SK-N-SH (cell line): ENCODE results near the gene SHCBP1L. TPM values are rescaled to one million over a fixed set of nuclear protein-coding genes. Genes with fewer than 3 reads are reported as not detected.

Experiments
- CTCF ChIA-PET: fragments of 300-600, 350-600 bp; formaldehyde crosslinking; extraction: SDS; loops from one replicate; lab custom pipeline; 2021; lab: Yijun Ruan, JAX
- POLR2A ChIA-PET: fragments of 350-600 bp; sonication (Branson Sonifier 250); formaldehyde crosslinking; extraction: SDS; loops from one replicate; lab custom pipeline; 2020; ENCODE audit warnings: antibody characterized with exemption, inconsistent platforms; lab: Yijun Ruan, JAX
- DNase-seq: peaks from one replicate; pipeline ENCODE4 v3.0.0; 2012
- H2AFZ ChIP-seq: fragments of 200-600 bp; sonication (generic); 2 replicates; pipeline ENCODE4 v1.8.1; 2016; ENCODE audit warnings: antibody characterized with exemption, mild to moderate bottlenecking, low read depth
- H3F3A ChIP-seq: fragments of 200-600 bp; sonication (generic); replicated peaks from 2 replicates; pipeline ENCODE3; 2016; ENCODE audit warnings: antibody characterized with exemption, mild to moderate bottlenecking; ENCODE audit not compliant: insufficient read depth
- H3K27ac ChIP-seq, 2 experiments: fragments of 200-500 bp in 1 of 2; fragments of 200-600 bp in 1 of 2; sonication (Bioruptor generic) in 1 of 2; sonication (generic), shearing (Covaris generic) in 1 of 2; 2 replicates each; pipeline versions ENCODE4 v1.5.1 to v1.6.1; 2014 to 2016; ENCODE audit warnings: low read depth in 2 of 2, inconsistent platforms in 1 of 2, low read length in 1 of 2, mild to moderate bottlenecking in 1 of 2, mixed read lengths in 1 of 2
- H3K27me3 ChIP-seq: fragments of 200-600 bp; sonication (generic), shearing (Covaris generic); 2 replicates; pipeline ENCODE4 v1.6.1; 2016; ENCODE audit warnings: mixed run types; ENCODE audit not compliant: insufficient read depth
- H3K36me3 ChIP-seq, 2 experiments: fragments of 200-500 bp in 1 of 2; fragments of 200-600 bp in 1 of 2; sonication (Bioruptor generic) in 1 of 2; sonication (generic) in 1 of 2; replicated peaks in 1 of 2; 2 replicates each; pipeline versions ENCODE3 to v1.5.1; 2014 to 2016; ENCODE audit warnings: low read length in 1 of 2, mild to moderate bottlenecking in 1 of 2; ENCODE audit not compliant: insufficient read depth in 2 of 2, control insufficient read depth in 1 of 2
- H3K4me1 ChIP-seq, 2 experiments: fragments of 200-500 bp in 1 of 2; fragments of 200-600 bp in 1 of 2; sonication (Bioruptor generic) in 1 of 2; sonication (generic), shearing (Covaris generic) in 1 of 2; 2 replicates each; pipeline versions ENCODE4 v1.5.1 to v1.6.1; 2014 to 2016; ENCODE audit warnings: low read depth in 1 of 2, low read length in 1 of 2, mixed run types in 1 of 2; ENCODE audit not compliant: insufficient read depth in 2 of 2, control insufficient read depth in 1 of 2
- H3K4me2 ChIP-seq: fragments of 200-600 bp; sonication (generic), shearing (Covaris generic); 2 replicates; pipeline ENCODE4 v1.6.1; 2017; ENCODE audit warnings: mixed run types
- H3K4me3 ChIP-seq, 2 experiments: fragments of 200-500 bp in 1 of 2; fragments of 200-600 bp in 1 of 2; sonication (Bioruptor generic) in 1 of 2; sonication (generic), shearing (Covaris generic) in 1 of 2; 2 replicates each; pipeline versions ENCODE4 v1.5.1 to v1.8.1; 2014 to 2016; ENCODE audit warnings: low read depth in 2 of 2, inconsistent platforms in 1 of 2, low read length in 1 of 2, mild to moderate bottlenecking in 1 of 2, mixed read lengths in 1 of 2, moderate library complexity in 1 of 2
- H3K79me2 ChIP-seq: fragments of 200-600 bp; sonication (generic); 2 replicates; pipeline ENCODE4 v1.8.1; 2017; ENCODE audit warnings: mild to moderate bottlenecking; ENCODE audit not compliant: insufficient read depth
- H3K9ac ChIP-seq: fragments of 200-600 bp; sonication (generic); 2 replicates; pipeline ENCODE4 v1.6.1; 2017; ENCODE audit warnings: mixed run types
- H3K9me2 ChIP-seq: fragments of 200-600 bp; sonication (generic); 2 replicates; pipeline ENCODE4 v1.6.1; 2017; ENCODE audit warnings: mixed run types
- H3K9me3 ChIP-seq: fragments of 200-600 bp; sonication (generic); 2 replicates; pipeline ENCODE4 v1.6.1; 2017; ENCODE audit warnings: mixed run types, mild to moderate bottlenecking, moderate library complexity
- H4K20me1 ChIP-seq: fragments of 200-600 bp; sonication (generic); 2 replicates; pipeline ENCODE4 v1.6.1; 2017; ENCODE audit warnings: mild to moderate bottlenecking, mixed run types; ENCODE audit not compliant: insufficient read depth
- CHD2 ChIP-seq: fragments of 150-350 bp; IDR thresholded peaks from 2 replicates; pipeline ENCODE4 v1.6.1; 2018; ENCODE audit warnings: low read length; ENCODE audit not compliant: partially characterized antibody
- CTCF ChIP-seq: fragments of 200-600 bp; sonication (generic); IDR thresholded peaks from 2 replicates; pipeline ENCODE4 v1.6.1; 2017; ENCODE audit warnings: antibody characterized with exemption, mild to moderate bottlenecking, moderate library complexity
- EZH2phosphoT487 ChIP-seq: fragments of 200-600 bp; sonication (generic); IDR thresholded peaks from 2 replicates; pipeline ENCODE4 v1.6.1; 2017; ENCODE audit warnings: low read depth, mixed run types, mild to moderate bottlenecking, antibody characterized with exemption, moderate library complexity, borderline replicate concordance
- FOSL2 ChIP-seq: IDR thresholded peaks from 2 replicates; pipeline ENCODE4 v1.4.0; 2012; ENCODE audit warnings: low read depth, mild to moderate bottlenecking, moderate library complexity, borderline replicate concordance
- FOXJ3 ChIP-seq: sonication (generic); formaldehyde crosslinking; IDR thresholded peaks from 2 replicates; pipeline ENCODE4 v1.5.1; 2020; ENCODE audit warnings: mild to moderate bottlenecking, missing genetic modification reagents
- IRF3 ChIP-seq: fragments of 150-350 bp; IDR thresholded peaks from 2 replicates; pipeline ENCODE4 v1.6.1; 2016; ENCODE audit warnings: mild to moderate bottlenecking, low read depth, low read length
- MEF2A ChIP-seq: IDR thresholded peaks from 2 replicates; pipeline ENCODE4 v1.4.0; 2012; ENCODE audit warnings: low read depth, borderline replicate concordance
- MXI1 ChIP-seq: IDR thresholded peaks from 2 replicates; pipeline ENCODE4 v1.6.1; 2012; ENCODE audit warnings: mild to moderate bottlenecking, low read depth, low read length, improper control_type of control experiment
- NFIC ChIP-seq: IDR thresholded peaks from 2 replicates; pipeline ENCODE4 v1.4.0; 2012; ENCODE audit warnings: borderline replicate concordance
- NRF1 ChIP-seq: IDR thresholded peaks from 2 replicates; pipeline ENCODE4 v1.6.1; 2012; ENCODE audit warnings: low read depth, mild to moderate bottlenecking, low read length
- POLR2AphosphoS5 ChIP-seq: IDR thresholded peaks from 2 replicates; pipeline ENCODE4 v1.6.1; 2012; ENCODE audit warnings: low read depth, low read length
- RFX5 ChIP-seq: IDR thresholded peaks from 2 replicates; pipeline ENCODE4 v1.6.1; 2012; ENCODE audit warnings: mild to moderate bottlenecking, improper control_type of control experiment, low read length
- SIN3A ChIP-seq: IDR thresholded peaks from 2 replicates; pipeline ENCODE4 v1.6.1; 2012; ENCODE audit warnings: low read depth, mild to moderate bottlenecking, low read length, moderate library complexity, borderline replicate concordance
- TAF1 ChIP-seq: IDR thresholded peaks from 2 replicates; pipeline ENCODE4 v1.6.1; 2012; ENCODE audit warnings: low read depth, mild to moderate bottlenecking, low read length, moderate library complexity, borderline replicate concordance
- TCF12 ChIP-seq: IDR thresholded peaks from 2 replicates; pipeline ENCODE4 v1.4.0; 2012
- TEAD4 ChIP-seq: IDR thresholded peaks from 2 replicates; pipeline ENCODE4 v1.4.0; 2012; ENCODE audit warnings: mild to moderate bottlenecking, borderline replicate concordance; ENCODE audit not compliant: insufficient read depth
- USF2 ChIP-seq: fragments of 150-350 bp; IDR thresholded peaks from 2 replicates; pipeline ENCODE4 v1.6.1; 2017; ENCODE audit warnings: antibody characterized with exemption, low read length, low read depth, borderline replicate concordance
- ZBTB33 ChIP-seq: IDR thresholded peaks from 2 replicates; pipeline ENCODE4 v1.4.0; 2012; ENCODE audit warnings: low read depth, borderline replicate concordance
- WGBS: methylation state at CpG from one replicate; pipeline ENCODE4 v1.1.6; 2017; ENCODE audit warnings: low lambda C conversion rate; 5-methylcytosine and 5-hydroxymethylcytosine counted together
- polyA plus RNA-seq, 3 experiments: library from polyadenylated mRNA; depleted of rRNA; stranded (reverse); fragments of >200 nt; gene quantifications; 2 replicates each; pipeline ENCODE4 v1.2.3, GENCODE V29; 2012
- TF ChIP-seq, protein P1 (sequence below): IDR thresholded peaks from 2 replicates; pipeline ENCODE4 v1.4.0; 2012; ENCODE audit warnings: low read depth
- TF ChIP-seq, protein P2 (sequence below): IDR thresholded peaks from 2 replicates; pipeline ENCODE4; 2012

Gene SHCBP1L
- polyA plus RNA-seq, 1 of the 3 experiments (the other 2 are of a cell fraction), result not detected

DNA sequence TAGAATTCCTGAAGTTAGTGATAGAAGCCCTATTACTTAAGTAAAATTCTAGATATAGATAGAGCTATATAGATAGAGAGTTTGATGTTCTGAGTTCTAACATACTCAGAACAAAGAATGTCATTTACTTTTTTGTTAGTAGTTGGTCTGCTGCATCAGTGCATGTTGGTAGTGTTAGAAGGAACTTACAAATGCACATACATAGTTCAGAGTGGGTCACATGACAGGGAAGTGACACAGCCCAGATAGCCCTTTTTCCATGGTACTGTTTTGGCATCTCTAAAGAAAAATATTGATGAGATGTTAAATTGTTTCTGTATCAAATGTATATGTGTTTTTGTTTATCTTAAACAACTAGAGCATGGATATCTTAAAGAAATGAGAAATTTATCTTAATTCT lies 68.1 kb downstream of the SHCBP1L start (continued):
- TF ChIP-seq USF2 (no peak), FOSL2 (no peak), TEAD4 (no peak), RFX5 (no peak), TAF1 (no peak), EZH2phosphoT487 (no peak)

- TF ChIP-seq CTCF (no peak), ZBTB33 (no peak), NRF1 (no peak), MEF2A (no peak), CHD2 (no peak), FOSL2 (no peak), EZH2phosphoT487 (no peak), IRF3 (no peak), TCF12 (no peak), NFIC (no peak), TEAD4 (no peak), USF2 (no peak), POLR2AphosphoS5 (no peak), SIN3A (no peak), RFX5 (no peak), MXI1 (no peak), FOXJ3 (CRISPR knock-in tag) (no peak)
- TF ChIP-seq, protein P1, sequence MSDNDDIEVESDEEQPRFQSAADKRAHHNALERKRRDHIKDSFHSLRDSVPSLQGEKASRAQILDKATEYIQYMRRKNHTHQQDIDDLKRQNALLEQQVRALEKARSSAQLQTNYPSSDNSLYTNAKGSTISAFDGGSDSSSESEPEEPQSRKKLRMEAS, result no peak
- TF ChIP-seq, protein P2, sequence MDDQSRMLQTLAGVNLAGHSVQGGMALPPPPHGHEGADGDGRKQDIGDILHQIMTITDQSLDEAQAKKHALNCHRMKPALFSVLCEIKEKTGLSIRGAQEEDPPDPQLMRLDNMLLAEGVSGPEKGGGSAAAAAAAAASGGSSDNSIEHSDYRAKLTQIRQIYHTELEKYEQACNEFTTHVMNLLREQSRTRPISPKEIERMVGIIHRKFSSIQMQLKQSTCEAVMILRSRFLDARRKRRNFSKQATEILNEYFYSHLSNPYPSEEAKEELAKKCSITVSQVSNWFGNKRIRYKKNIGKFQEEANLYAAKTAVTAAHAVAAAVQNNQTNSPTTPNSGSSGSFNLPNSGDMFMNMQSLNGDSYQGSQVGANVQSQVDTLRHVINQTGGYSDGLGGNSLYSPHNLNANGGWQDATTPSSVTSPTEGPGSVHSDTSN, result no peak
- DNase-seq, result no peak
- no peaks in the 10 kb centered on the region for H3K4me1 ChIP-seq
- no peaks in the 10 kb centered on the region for H4K20me1 ChIP-seq
- no peak overlapping the region for H3K4me2 ChIP-seq
- 100% methylated on average over 7 of the region's 7 CpGs for WGBS
- H3K9ac ChIP-seq, result no peak overlapping the region
- H3K79me2 ChIP-seq, result peaks cover 26% of the 10 kb centered on the region
- no peaks in the 10 kb centered on the region for H3K9me3 ChIP-seq
- H3K27ac ChIP-seq, result no peak overlapping the region; a peak in 1 of 4 replicates
- H3K27me3 ChIP-seq, result no peaks in the 10 kb centered on the region
- H3K36me3 ChIP-seq, result peaks cover 97 to 98% of the 10 kb centered on the region in 2 experiments
- no peaks in the 10 kb centered on the region for H3K9me2 ChIP-seq
- H3K4me3 ChIP-seq, result no peak overlapping the region
- peaks cover 26% of the 10 kb centered on the region for H3F3A ChIP-seq
- ChIA-PET CTCF (interaction anchor here (1.3 kb wide), 1 partner anchor 10 kb away, joined by 3 read pairs; no protein-coding TSS in a partner anchor), POLR2A (no interaction called here)
- no peak overlapping the region for H2AFZ ChIP-seq
Measured at GRCh38 chr1:182877842-182878241, 75.1 kb downstream of the SHCBP1L start.
